WTC11 (cell line): Measurements from ENCODE around the gene CLEC5A.

ENCODE experiments used
- ATF2 ChIP-seq: sonication (generic); formaldehyde crosslinking; IDR thresholded peaks from 2 replicates; pipeline ENCODE4 v1.8.1; 2022; ENCODE audit warnings: low read depth, missing genetic modification reagents, borderline replicate concordance
- ATF3 ChIP-seq: sonication (generic); formaldehyde crosslinking; conservative IDR thresholded peaks from 2 replicates; pipeline ENCODE4 v1.8.1; 2022; ENCODE audit warnings: mild to moderate bottlenecking, missing genetic modification reagents
- CREB1 ChIP-seq: sonication (generic); formaldehyde crosslinking; IDR thresholded peaks from 2 replicates; pipeline ENCODE4 v1.8.0; 2023; ENCODE audit warnings: mild to moderate bottlenecking, missing genetic modification reagents
- CTCF ChIP-seq: fragments of 200-600 bp; IDR thresholded peaks from 2 replicates; pipeline ENCODE4 v1.8.0; 2022; ENCODE audit warnings: antibody characterized with exemption
- IRF1 ChIP-seq: sonication (generic); formaldehyde crosslinking; IDR thresholded peaks from 2 replicates; pipeline ENCODE4 v1.8.0; 2023; ENCODE audit warnings: missing genetic modification reagents
- JAZF1 ChIP-seq: fragments of 250-450 bp; sonication (Bioruptor Pico); IDR thresholded peaks from 2 replicates; pipeline ENCODE4 v1.9.0; 2021; ENCODE audit warnings: moderate library complexity, mild to moderate bottlenecking, inconsistent platforms
- KAT7 ChIP-seq: sonication (generic); formaldehyde crosslinking; IDR thresholded peaks from 2 replicates; pipeline ENCODE4 v1.8.1; 2023; ENCODE audit warnings: missing genetic modification reagents, mild to moderate bottlenecking, borderline replicate concordance
- MAX ChIP-seq: sonication (generic); formaldehyde crosslinking; IDR thresholded peaks from 2 replicates; pipeline ENCODE4 v1.8.0; 2022; ENCODE audit warnings: mild to moderate bottlenecking, missing genetic modification reagents
- NR2C2 ChIP-seq: sonication (generic); formaldehyde crosslinking; IDR thresholded peaks from 2 replicates; pipeline ENCODE4 v1.8.0; 2022; ENCODE audit warnings: mild to moderate bottlenecking, missing genetic modification reagents
- ZNF121 ChIP-seq: sonication (generic); formaldehyde crosslinking; IDR thresholded peaks from 2 replicates; pipeline ENCODE4 v1.8.0; 2023; ENCODE audit warnings: missing genetic modification reagents
- ZNF232 ChIP-seq: sonication (generic); formaldehyde crosslinking; IDR thresholded peaks from 2 replicates; pipeline ENCODE4 v1.8.0; 2022; ENCODE audit warnings: mild to moderate bottlenecking, missing genetic modification reagents

GRCh38 chr7:141976524-141977245 is 29.9 kb upstream of the CLEC5A start:
- TF ChIP-seq CTCF (no peak), ZNF232 (CRISPR knock-in tag) (no peak), JAZF1 (CRISPR knock-in tag) (no peak), ZNF121 (CRISPR knock-in tag) (no peak), ATF3 (CRISPR knock-in tag) (no peak), NR2C2 (no peak), CREB1 (CRISPR knock-in tag) (no peak), ATF2 (CRISPR knock-in tag) (no peak), MAX (no peak), IRF1 (CRISPR knock-in tag) (no peak), KAT7 (CRISPR knock-in tag) (no peak)
